HG03175 (cell line): ENCODE results near the gene SIGMAR1.

Experiments
- ATAC-seq: cut with Tn5 transposase; IDR thresholded peaks from one replicate; pipeline ENCODE4 v1.9.1; 2021; ENCODE audit warnings: mild to moderate bottlenecking, moderate library complexity; ENCODE audit not compliant: unreplicated experiment

Gene SIGMAR1

DNA sequence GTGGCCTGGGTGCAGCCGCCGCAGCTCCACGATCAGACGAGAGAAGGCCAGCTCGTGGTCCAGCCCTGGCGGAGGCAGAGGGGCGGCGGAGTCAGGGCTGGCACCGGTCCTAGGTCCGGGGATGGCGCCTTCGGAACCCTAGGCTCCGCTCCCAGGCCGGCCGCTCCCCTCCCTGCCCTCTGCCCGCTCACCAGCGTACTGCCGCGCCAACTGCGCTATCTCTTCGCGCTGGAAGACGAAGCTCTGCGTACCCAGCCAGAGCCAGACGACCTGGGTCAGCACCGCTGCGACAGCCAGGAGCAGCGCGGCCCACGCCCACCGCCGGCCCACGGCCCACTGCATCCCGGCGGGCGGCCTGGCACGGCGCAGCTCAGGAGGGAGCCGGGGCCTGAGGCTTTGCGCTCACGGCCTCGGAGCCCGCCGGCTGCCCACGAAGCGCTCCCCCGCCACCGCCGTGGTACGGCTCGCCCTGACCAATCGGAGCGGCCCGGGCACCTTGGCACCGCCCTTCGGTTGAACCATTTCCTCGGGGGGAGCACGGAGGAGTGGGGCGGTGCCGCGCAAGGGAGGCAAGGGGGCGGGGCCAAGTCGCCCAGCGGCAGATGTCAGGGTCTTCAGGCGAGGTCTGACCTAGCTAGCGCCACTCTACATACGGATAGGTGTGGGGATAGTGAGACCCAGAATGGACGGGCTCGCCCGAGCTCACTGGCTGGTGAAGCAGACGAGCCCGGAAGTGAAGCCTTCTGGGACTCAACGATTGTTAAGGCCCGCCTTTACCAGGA, at the start of gene SIGMAR1:
TSS of gene SIGMAR1 (minus strand) at position 432 of the 782 bp plus-strand sequence. CDS start at position 342, 90 bp downstream.
- ATAC-seq = peak; percentile 87

DNA sequence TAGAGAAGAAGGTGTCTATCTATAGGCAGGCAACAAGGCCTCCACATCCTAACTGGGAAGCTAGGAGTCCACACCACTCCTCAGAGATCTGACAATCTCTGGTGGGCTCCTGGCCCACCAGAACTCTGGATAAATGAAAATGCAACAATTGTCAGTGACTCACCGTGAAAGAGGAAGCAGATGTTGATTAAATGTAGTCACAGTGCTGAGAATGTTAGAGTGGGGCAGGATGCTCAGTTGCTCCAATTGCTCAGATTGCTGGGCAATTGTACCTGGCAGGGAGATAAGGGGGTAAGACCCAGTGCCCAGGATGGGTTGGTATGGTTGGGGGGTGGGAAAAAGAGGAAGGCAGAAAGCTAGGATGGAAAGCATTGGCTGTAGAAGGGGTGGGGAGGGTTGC, 49.1 kb upstream of the SIGMAR1 start:
- no peak for ATAC-seq

DNA sequence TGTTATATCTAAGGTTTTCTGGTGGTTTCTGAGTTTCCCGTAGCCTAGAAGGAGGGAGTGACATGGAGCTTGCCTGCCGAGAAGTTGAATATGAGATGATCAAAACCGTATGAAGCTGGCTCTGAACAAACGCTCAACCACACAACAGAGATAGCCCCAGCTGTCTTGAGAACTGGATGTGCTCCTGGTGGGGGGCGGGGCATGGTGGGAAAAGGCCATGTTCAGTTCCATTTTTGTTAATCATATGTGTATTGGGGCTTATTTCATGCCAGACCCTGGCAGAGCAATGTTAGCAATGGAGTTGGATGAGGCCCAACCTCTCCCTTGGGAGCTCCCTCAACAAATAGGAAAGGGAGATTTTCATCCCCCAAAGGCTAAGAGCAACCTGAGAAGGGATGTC, 48.6 kb upstream of the SIGMAR1 start:
- ATAC-seq = no peak

DNA sequence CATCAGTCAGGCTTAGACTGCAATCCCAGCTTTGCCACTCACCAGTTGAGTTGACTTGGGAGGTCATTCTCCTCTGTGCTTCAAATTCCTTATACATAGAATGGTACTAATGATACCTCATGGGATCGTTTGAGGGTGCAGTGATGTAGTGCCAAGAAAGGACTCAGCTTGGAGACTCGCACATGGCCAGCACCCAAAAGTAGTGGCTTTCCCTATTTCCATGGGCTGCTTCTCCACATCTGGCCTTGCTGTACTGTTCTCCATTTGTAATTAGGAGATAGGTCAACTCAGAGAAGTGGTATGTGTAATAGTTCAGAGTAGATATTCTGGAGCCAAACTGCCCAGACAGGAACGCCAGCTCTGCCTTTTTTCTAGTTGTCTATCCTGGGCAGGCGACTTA, 48.0 kb upstream of the SIGMAR1 start:
- ATAC-seq = no peak

DNA sequence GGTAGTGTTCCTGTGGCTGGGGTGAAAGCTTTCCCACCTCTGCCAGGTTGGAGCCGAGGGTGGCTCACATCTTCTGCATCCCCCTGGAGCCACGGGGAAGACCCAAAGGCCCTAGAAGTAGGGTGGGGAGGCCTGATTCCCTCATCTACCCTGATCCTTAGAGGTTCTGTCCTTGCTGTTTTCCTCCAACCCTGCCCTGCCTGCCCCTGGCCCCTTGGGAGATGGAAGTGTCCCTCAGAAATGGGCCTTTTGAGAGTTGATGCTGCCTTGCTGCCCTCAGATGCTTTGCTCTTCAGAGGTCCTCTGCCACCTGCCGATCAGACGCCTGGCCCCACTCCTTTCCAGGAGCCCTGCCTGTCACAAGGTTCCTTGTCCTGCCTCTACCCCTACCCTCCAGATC, 47.2 kb upstream of the SIGMAR1 start:
- ATAC-seq = no peak

DNA sequence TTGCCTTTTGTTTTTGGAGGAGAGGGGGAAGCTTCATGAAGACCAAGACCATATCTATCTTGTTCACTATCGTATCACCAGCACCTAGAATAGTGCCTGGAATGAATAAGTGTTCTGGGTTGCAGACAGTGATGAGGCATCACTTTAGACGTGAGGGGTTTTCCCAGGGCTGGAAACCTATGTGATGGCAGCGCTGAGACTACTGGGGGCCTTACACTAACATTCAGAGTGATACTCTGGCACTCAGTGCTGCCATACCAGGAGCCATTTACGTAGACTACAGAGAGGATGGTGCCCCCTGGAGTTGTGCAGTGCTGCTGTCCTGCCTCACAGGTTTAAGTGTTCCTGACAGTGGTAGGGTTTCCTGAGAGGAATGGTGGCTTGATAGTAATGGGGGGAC, 46.6 kb upstream of the SIGMAR1 start:
- no peak for ATAC-seq

DNA sequence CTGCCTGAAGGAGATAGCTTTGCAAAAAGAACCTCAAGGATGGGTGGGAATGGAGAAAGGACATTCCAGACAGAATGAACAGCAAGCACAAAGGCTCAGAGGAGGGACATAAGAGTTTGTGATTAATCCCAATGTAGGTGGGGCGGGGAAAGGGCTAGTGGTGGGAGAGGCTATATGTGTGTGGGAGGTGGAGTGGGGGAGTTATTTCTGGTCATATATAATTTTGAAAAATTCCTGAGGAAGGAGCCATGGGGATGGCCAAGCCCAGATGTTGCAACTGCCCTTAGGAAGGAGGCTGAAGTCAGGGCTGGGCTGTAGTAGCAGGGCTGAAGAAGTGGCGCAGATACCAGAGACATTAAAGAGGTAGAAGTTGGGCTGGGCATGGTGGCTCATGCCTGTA, 38.3 kb upstream of the SIGMAR1 start:
- ATAC-seq = no peak

DNA sequence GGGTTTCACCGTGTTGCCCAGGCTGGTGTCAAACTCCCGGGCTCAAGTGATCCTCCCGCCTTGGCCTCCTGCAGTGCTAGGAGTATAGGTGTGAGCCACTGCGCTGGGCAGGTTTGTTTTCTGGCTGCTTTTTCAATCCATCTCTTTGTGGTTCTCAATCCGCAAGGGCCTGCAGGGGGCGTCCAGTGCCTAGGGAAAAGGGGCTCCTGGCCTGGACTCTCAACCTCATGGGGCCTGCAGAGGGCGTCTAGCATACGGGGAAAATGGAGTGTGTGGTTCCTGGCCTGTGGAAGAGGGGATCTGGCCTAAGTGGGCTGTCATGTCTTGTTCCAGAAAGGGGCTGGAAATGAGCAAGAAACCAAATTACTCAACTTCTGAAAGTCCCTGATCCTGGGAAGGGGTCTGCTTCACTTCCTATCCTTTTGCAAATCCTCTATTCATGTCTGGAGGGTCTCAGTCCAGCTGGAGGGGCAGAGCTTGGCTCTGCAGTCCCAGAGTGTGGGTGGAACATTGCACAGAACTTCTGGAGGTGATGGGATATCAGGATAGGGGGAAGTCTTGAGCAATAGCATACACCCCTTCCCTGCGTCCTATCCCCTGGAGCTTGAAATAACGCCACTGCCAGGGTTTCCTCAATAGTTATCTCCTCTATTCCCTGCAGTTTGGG, 37.6 kb upstream of the SIGMAR1 start:
- no peak for ATAC-seq

DNA sequence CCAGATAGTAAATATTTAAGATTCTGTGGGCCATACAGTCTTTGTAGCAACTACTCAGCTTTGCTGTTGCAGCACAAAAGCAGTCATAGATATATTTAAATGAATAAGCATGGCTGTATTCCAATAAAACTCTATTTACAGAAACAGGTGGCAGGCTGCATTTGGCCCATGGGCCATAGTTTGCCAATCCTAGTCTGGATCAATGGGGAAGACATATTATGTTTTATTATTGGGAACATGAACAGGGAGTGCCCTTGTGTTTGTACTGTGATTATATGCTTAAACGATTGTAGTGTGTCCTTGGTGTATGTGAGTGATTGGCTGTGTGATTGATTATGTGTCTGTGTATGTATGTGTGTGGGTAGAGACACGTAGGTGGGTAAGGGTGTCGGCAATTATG, 36.9 kb upstream of the SIGMAR1 start:
- no peak for ATAC-seq

DNA sequence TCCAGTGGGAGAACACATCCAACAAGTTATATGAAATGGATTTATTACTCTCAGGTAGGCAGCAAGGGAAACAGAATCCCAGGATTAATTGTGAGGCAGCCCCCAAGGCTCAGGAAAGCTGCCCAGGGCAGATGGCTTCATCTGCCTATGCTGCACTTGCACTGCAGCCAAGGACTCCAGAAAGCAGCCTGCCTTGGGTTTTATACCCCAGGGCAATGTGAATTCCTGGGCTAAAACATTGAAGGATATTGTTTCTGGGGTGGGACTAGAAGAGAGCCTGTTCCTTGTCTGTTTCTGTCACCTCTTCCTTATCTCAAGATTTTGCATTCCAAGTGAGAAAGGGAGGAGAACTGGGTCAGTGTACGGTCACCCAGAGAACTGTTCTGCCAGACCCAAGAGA, 33.7 kb upstream of the SIGMAR1 start:
- ATAC-seq = no peak

DNA sequence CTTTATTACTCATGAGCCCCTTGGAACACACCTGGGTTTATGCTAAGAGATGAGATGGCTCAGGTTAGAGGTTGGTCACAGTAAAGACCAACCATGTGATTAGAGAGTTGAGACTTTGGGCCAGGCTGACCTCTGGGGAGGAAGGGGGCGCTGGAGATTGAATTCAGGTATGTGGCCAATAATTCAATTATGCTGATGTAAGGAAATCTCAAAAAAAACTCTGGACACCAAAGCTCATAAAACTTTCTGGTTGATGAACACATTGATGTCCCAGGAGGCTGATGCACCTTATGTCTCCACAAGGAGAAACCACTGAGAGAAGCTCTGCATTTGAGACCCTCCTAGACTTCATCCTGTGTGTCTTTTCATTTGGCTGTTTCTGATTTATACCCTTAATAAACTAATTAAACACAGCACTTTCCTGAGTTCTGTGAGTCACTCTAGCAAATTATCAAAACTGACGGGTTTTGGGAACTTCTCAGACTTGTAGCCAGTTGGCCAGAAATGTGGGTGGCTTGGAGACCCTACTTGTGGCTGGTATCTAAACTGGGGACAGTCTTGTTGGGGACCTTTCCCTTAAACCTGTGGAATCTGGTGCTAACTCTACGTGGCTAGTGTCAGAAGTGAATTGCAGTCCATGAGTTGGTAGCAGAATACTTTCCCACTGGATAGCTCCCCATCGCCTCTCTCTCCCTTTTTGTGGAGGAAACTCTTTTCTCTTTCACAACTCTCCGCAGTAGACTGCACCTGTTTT, 32.4 kb upstream of the SIGMAR1 start:
- no peak for ATAC-seq

DNA sequence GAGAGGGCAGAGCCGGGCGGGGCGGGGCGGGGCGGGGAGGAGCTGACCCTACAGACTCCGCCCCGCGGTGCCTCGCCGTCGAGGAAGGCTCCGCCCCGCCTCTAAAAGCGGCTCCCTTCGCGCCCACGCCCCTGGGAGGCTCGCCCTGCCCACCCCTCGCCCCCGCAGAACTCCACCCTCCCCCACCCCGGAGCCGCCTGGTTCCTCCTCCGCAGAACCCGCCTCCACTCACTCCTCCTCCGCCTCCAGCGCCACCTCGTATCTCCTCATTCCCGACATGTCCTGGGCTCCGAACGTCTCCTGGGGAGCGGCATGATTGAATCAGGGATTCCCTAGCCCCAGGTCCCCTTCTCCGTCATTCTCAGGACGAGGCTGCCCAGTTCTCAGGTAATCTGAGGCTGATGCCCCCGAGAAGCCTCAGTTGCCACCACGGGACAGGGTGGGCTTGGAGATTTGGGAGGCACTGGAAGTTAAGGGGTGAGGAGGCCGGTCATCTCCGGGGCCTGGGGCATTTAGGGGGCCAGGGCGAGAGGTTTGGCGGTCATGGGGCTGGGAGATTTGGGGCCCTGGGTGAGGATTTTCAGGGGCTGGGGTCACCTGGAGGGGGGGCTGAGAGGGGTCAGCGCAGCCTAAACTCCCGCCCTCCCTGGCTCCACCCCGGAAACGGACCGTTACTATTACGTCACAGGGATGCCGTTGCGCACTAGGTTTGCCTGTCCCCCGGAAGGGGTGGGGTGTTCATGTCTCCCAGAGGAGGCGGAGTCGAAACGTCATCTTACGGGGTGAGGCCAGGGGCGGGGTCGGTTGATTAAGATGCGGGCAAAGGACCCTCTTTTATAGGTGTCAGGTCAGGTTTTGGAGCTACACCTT, 28.0 kb upstream of the SIGMAR1 start:
- ATAC-seq = peak; percentile 73

DNA sequence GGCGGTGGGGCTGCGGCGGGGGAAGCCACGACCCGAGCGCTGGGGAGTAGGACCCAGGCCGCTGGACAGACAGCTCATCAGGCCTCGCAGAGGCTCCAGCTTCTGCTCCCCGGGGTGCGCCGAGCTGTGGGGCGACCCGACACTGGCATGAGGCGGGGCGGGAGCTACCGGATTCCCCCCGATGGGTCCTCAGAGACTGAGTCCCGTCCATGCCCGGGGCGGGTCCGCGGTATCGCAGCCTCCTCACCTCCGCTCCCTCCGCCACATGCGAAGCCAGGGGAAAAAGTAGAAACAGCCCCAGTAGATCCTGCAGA, 27.4 kb upstream of the SIGMAR1 start:
- ATAC-seq = peak; percentile 22

DNA sequence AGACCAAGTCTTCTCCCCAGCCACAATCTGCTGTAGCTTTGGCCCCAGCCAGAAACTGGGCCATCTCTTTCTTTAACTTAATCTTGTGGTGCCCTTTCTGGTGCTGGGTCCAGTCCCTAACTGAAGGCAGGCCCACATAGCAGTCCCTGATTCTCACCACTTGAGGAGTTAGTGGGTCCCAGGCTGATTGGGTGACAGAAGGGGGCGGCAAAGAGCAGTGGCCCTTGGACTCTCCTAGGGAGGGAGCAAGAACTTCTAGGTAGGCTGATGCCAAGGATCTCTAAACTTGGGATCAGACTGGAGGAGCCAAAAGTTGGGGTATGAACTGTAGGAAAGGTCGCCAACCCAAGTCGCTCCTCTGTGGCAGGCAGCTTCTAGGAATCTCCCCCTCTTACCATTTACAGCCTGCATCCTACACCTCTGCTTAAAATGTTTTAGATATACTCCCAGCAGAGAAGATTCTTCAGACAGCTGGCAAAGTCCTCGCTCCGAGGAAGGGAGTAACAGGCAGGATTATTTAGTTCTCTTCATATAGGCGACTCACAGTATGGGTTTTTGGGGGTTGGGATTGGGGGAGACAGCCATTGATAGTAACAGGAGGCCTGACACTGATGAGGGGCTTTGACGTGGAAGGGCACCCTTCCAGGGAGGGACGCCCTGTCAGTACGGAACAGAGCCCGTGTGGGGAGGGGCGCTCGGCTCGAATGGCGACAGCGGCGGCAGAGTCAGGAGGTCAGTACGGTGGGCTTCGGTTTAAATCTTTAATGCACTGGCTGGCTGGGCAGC, 26.9 kb upstream of the SIGMAR1 start:
- ATAC-seq = peak; percentile 65

DNA sequence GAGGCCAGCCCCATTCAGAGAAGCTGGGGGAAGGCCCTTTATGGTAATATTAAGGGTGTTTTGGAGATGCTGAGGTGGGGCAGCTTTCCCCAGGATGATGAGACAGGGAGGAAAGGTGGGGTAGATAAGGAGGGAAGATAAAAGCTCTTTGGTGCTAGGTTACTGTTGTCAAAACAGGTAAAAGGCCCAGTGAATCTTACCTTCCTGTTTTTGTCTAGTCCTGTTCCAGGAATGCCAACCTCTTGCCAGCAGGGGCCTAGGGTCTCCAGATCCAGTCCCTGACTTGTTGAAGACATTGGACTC, 25.7 kb upstream of the SIGMAR1 start:
- no peak for ATAC-seq

DNA sequence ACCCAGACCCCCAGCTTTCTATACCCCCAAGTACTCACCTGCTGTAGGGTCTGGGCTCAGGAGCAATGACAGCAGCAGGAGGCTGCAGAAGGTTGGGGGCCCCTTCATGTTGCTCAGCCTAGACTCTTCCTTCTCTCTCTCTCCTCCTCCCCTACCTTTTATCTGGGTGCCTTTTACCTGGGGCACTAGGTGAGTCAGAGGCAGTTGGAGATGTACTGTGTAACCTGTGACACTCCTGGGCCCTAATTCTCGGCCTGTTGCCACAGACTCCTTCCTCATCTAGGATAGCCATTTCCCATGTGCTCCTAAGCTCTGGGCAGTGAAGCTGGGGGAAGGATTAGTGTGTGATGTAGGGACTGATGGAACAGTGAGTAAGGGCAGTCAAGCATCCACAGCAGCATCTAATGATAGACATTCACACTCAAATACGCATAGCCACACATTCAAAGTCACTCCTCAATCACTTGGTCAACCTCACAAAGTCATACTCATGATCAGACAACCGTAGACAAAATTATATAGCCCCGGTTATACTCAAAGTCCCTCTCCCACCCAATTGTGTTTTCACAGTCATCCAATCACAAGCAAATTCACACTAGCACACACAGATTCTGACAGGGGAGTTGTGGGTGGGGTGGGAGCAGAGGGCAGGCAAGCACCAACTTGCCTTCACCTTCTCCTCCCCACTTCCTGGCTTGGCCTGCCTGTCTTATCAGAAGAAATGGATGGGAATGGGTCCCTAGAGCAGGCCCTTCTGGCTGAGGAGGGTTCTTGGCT, 25.1 kb upstream of the SIGMAR1 start, which contains the start of gene CCL27:
TSS of gene CCL27 (minus strand) at position 132 of the 777 bp plus-strand sequence. CDS start at position 108, 24 bp downstream.
- no peak for ATAC-seq

DNA sequence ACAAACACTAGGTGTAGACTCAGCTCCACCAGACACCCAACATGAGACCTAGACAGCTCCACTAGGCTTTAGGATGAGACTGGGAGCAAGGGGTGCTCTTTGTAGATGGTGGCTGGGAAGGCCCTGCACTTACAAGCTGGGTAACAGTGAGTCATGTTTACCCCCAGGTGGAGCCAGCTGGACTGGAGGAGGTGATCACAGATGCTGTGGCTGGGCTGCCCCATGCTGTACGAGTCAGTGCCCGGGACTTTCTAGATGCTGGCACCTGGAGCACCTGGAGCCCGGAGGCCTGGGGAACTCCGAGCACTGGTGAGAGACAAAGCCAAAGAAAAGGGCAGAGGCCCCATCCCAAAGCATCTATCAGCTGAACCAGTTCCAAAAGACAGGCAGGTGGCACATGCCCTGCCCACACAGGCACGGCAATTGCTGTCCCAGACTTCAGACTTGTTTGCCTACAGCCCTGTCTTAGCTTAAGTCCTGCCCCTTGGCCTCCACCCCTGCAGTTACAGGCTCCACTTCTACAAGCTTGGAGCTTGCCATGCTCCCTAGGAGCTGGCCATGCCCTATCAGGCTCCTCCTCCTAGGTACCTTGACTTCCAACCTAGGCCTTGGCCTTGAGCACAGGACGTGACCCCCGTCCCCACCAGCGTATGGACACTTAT, 22.1 kb upstream of the SIGMAR1 start:
- ATAC-seq = no peak

DNA sequence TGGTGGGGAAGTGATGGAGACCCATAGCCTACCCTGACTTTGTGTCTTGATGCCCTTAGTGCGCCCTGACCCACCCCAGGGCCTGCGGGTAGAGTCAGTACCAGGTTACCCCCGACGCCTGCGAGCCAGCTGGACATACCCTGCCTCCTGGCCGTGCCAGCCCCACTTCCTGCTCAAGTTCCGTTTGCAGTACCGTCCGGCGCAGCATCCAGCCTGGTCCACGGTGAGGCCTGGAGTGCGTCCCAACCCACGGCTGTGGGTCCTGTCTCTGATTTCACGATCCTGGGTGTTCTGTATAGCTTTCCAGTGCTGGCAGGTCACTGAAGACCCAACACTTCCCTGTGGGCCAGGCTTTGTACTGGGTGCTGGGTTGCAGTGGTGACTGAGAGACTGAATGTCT, 20.9 kb upstream of the SIGMAR1 start:
- no peak for ATAC-seq

DNA sequence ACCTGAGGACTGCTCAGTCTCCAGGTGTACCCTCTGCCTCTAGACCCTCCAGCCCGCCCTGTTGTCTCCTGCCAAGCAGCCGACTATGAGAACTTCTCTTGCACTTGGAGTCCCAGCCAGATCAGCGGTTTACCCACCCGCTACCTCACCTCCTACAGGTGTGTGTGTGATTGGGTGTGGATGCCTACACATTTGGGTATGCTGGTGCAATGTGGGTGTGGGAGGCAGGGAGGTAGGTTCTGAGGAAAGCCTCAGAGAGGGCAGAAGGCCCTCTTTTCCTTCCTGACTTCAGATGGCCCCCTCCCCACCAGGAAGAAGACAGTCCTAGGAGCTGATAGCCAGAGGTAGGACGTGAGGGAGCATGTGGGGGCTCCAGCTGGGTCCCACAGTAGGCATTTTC, 19.4 kb upstream of the SIGMAR1 start:
- no peak for ATAC-seq
